Choroid plexus epithelial cell (primary cell): Measurements from ENCODE around the gene DKC1.

Experiments
- DNase-seq: peaks from one replicate; pipeline ENCODE4 v3.0.0-alpha.2; 2010; ENCODE audit warnings: low read depth
- H3K4me3 ChIP-seq: 2 replicates; pipeline ENCODE4 v1.5.1; 2011; ENCODE audit warnings: low read depth, mild to moderate bottlenecking, control low read depth, low read length, moderate library complexity
- CTCF ChIP-seq: conservative IDR thresholded peaks from 2 replicates; pipeline ENCODE4 v1.5.1; 2011; ENCODE audit warnings: low read depth, mild to moderate bottlenecking, control low read depth, inconsistent platforms, low read length, moderate library complexity

The DKC1 gene

GRCh38 chrX:154799556-154800348 is 37.1 kb downstream of the DKC1 start:
- no peak for TF ChIP-seq CTCF
- H3K4me3 ChIP-seq: no peak overlapping the region
- DNase-seq: peak; percentile 48

- no peak for DNase-seq
- no peak for TF ChIP-seq CTCF
- H3K4me3 ChIP-seq: no peak overlapping the region
Observed at GRCh38 chrX:154800478-154801210, 38.0 kb downstream of the DKC1 start.

- no peak for TF ChIP-seq CTCF
- H3K4me3 ChIP-seq: no peak overlapping the region
Observed at GRCh38 chrX:154802947-154803346, 40.3 kb downstream of the DKC1 start.

GRCh38 chrX:154804261-154804956 is 41.7 kb downstream of the DKC1 start:
- no peak for TF ChIP-seq CTCF
- peak overlapping the region; percentile 76 for H3K4me3 ChIP-seq
- DNase-seq: no peak

More at GRCh38 chrX:154802947-154803346, 40.3 kb downstream of the DKC1 start:
- no peak for DNase-seq

- peak within 1 kb of the TSS; percentile 76 for H3K4me3 ChIP-seq
- DNase-seq: peak; percentile 79
- TF ChIP-seq CTCF: no peak
Observed at GRCh38 chrX:154804957-154805695, 42.5 kb downstream of the DKC1 start, which contains the start of gene MPP1. TSS of gene MPP1 (minus strand) at chrX:154805485. CDS start at chrX:154805373, 112 bp downstream.

GRCh38 chrX:154805696-154806091 is 43.0 kb downstream of the DKC1 start:
- H3K4me3 ChIP-seq: peak overlapping the region; percentile 76
- DNase-seq: peak; percentile 61
- TF ChIP-seq CTCF: no peak
